ENCODE data around the gene C10orf67.
"Not testable (repeated sequence)": the region's sequence is repeated elsewhere in the genome, so short reads cannot be mapped to it uniquely, and the experiment has no call there.

The C10orf67 gene

GRCh38 chr10:23263441-23264164, 81.0 kb downstream of the C10orf67 start:
- FAIRE-seq, result no peak

- FAIRE-seq, result no peak
These were observed 81.7 kb downstream of the C10orf67 start for GRCh38 chr10:23262928-23263327.

GRCh38 chr10:23258516-23258915, 86.1 kb downstream of the C10orf67 start:
- FAIRE-seq, result no peak

- no peak for FAIRE-seq
These were observed 90.8 kb downstream of the C10orf67 start for GRCh38 chr10:23253780-23254179.

- FAIRE-seq, result not testable (repeated sequence)
These were observed 91.7 kb downstream of the C10orf67 start for GRCh38 chr10:23252859-23253258.

- FAIRE-seq, result not testable (repeated sequence)
These were observed 102.8 kb downstream of the C10orf67 start for GRCh38 chr10:23241779-23242178.

GRCh38 chr10:23238015-23238414, 106.6 kb downstream of the C10orf67 start:
- FAIRE-seq, result no peak

GRCh38 chr10:23230582-23230981, 114.0 kb downstream of the C10orf67 start:
- no peak for FAIRE-seq

GRCh38 chr10:23217471-23217870, 127.1 kb downstream of the C10orf67 start:
- FAIRE-seq, result no peak

- no peak for FAIRE-seq
These were observed 138.5 kb downstream of the C10orf67 start for GRCh38 chr10:23205972-23206642.

- FAIRE-seq, result no peak
These were observed 139.8 kb downstream of the C10orf67 start for GRCh38 chr10:23204773-23205172.

GRCh38 chr10:23203369-23204325, 140.9 kb downstream of the C10orf67 start:
- no peak for FAIRE-seq

GRCh38 chr10:23202779-23203178, 141.8 kb downstream of the C10orf67 start:
- FAIRE-seq, result no peak

- no peak for FAIRE-seq
These were observed 142.8 kb downstream of the C10orf67 start for GRCh38 chr10:23201837-23202236.

GRCh38 chr10:23200997-23201652, 143.5 kb downstream of the C10orf67 start:
- FAIRE-seq, result no peak

GRCh38 chr10:23200586-23200985, 144.0 kb downstream of the C10orf67 start:
- FAIRE-seq, result no peak

- FAIRE-seq, result no peak
These were observed 144.7 kb downstream of the C10orf67 start for GRCh38 chr10:23199768-23200511.

- FAIRE-seq, result no peak
These were observed 145.4 kb downstream of the C10orf67 start for GRCh38 chr10:23198940-23199767.

GRCh38 chr10:23198610-23198939, 146.0 kb downstream of the C10orf67 start:
- FAIRE-seq, result no peak

GRCh38 chr10:23197416-23197861, 147.2 kb downstream of the C10orf67 start:
- no peak for FAIRE-seq

- FAIRE-seq, result no peak
These were observed 147.7 kb downstream of the C10orf67 start for GRCh38 chr10:23196915-23197314.

Data from endometrium (tissue), 2 donors.